ENCODE results near the gene SLC41A3.
"Not testable (repeated sequence)": the region's sequence is repeated elsewhere in the genome, so short reads cannot be mapped to it uniquely, and the experiment has no call there.

SLC41A3 gene

DNA sequence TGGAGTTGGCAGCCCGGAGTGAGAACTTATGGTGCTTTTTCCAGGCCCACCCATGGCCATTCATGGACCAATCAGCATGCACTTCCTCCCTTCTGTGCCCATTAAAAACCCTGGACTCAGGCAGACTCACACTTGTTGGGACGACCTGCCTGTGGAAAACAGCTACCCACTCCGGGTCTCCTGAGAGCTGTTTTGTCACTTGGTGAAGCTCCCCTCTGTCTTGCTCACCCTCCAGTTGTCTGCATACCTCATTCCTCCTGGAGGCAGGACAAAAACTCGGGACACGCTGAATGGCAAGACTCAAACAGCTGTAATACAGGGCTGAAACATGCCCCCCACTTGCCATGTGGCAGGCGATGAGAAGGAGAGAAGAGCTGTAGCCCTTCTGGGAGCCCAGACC, 79.7 kb downstream of the SLC41A3 start:
- Histone ChIP-seq H3K27ac (ENCODE audit: low read length) (no peak overlapping the region), H3K9me3 (ENCODE audit: control insufficient read depth, insufficient read depth, low read length) (no peaks in the 10 kb centered on the region), H3K27me3 (ENCODE audit: control insufficient read depth, insufficient read depth, low read length) (no peaks in the 10 kb centered on the region), H3K36me3 (ENCODE audit: control insufficient read depth, insufficient read depth, low read length) (peaks cover 3% of the 10 kb centered on the region; the same call in 1 of the 2 replicates), H3K4me1 (ENCODE audit: control insufficient read depth, insufficient read depth, low read length) (no peaks in the 10 kb centered on the region), H3K4me3 (ENCODE audit: low read length) (no peak overlapping the region)
- no CpG with 5 or more reads among the region's 6 CpGs for WGBS (ENCODE audit: insufficient coverage, insufficient read length)
- DNase-seq (ENCODE audit: low read depth, low spot score) = no peak

DNA sequence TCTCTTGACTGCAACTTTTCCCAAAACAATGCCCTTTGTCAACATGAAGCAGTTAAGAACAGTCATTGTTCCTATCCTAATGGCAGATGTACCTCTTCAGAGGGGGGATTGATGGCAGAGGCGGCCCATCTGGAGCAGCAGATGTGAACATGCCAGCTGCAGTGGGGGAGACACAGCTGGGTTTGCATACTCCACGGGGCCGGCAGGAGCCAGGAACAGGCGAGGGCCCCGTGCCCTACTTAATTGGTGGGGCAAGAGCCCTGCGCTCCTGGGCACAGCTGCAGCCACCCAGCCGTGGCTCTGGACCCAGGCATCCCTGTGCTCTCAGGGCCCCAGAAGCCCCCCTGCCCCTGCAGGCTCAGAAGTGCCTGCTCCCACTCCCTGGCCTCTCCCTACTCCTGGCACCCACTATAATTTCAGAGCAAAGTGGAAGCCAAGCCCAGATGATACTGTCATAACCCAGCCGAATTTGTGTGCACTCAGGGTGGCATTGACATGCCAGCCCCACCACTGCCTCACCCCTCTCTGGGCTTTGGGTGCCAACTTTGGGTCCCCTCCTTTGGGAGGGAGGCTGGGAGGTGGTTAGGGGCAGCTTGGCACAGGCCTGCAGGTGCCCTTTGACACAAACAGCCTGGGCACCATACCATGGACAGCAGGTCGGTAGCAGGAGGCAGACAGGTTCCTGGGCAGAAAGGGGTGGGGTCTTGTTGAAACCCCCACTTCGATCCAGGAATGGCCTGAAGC, 80.3 kb downstream of the SLC41A3 start:
- no peak overlapping the region for H3K27ac ChIP-seq (ENCODE audit: low read length)
- H3K4me1 ChIP-seq (ENCODE audit: control insufficient read depth, insufficient read depth, low read length) = no peaks in the 10 kb centered on the region
- H3K36me3 ChIP-seq (ENCODE audit: control insufficient read depth, insufficient read depth, low read length) = peaks cover 3% of the 10 kb centered on the region; the same call in 1 of the 2 replicates
- WGBS (ENCODE audit: insufficient coverage, insufficient read length) = no CpG with 5 or more reads among the region's 10 CpGs
- no peak overlapping the region for H3K4me3 ChIP-seq (ENCODE audit: low read length)
- H3K27me3 ChIP-seq (ENCODE audit: control insufficient read depth, insufficient read depth, low read length) = no peaks in the 10 kb centered on the region
- no peaks in the 10 kb centered on the region for H3K9me3 ChIP-seq (ENCODE audit: control insufficient read depth, insufficient read depth, low read length)
- no peak for DNase-seq (ENCODE audit: low read depth, low spot score)

DNA sequence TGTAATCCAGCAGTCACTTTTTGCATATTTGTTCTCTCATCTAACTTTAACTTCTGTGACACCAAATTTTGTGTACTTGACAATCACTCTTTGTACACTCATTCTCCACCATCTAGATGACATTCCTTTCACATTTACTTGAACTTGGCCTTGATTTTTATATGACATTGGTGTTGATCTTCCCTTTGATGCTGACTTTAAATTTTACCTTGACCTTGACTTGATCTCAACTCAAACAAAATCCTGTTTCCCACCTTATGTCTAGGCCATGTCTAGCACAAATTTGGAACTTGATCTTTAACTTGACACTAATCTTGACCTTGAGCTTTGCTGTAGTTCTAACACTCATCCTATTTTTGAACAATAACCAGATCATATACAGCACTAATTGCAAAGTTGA, 81.7 kb downstream of the SLC41A3 start:
- Histone ChIP-seq H3K4me3 (ENCODE audit: low read length) (no peak overlapping the region), H3K36me3 (ENCODE audit: control insufficient read depth, insufficient read depth, low read length) (no peaks in the 10 kb centered on the region; the same call in 1 of the 2 replicates), H3K27me3 (ENCODE audit: control insufficient read depth, insufficient read depth, low read length) (no peaks in the 10 kb centered on the region), H3K27ac (ENCODE audit: low read length) (no peak overlapping the region), H3K9me3 (ENCODE audit: control insufficient read depth, insufficient read depth, low read length) (no peaks in the 10 kb centered on the region), H3K4me1 (ENCODE audit: control insufficient read depth, insufficient read depth, low read length) (no peaks in the 10 kb centered on the region)
- DNase-seq (ENCODE audit: low read depth, low spot score) = no peak

DNA sequence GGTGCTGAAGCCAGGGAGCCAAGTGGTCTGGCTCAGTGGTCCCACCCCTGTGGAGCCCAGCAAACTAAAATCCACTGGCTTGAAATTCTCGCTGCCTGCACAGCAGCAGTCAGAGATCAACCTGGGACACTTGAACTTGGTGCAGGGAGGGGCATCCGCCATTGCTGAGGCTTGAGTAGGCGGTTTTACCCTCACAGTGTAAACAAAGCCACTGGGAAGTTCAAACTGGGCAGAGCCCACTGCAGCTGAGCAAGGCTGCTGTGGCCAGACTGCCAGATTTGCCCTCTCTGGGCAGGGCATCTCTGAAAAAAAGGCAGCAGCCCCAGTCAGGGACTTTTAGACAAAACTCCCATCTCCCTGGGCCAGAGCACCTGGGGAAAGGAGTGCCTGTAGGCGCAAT, 87.2 kb downstream of the SLC41A3 start:
- H3K27me3 ChIP-seq (ENCODE audit: control insufficient read depth, insufficient read depth, low read length); H3K4me3 ChIP-seq (ENCODE audit: low read length); H3K27ac ChIP-seq (ENCODE audit: low read length); DNase-seq (ENCODE audit: low read depth, low spot score); H3K9me3 ChIP-seq (ENCODE audit: control insufficient read depth, insufficient read depth, low read length); H3K4me1 ChIP-seq (ENCODE audit: control insufficient read depth, insufficient read depth, low read length); H3K36me3 ChIP-seq (ENCODE audit: control insufficient read depth, insufficient read depth, low read length): not testable (repeated sequence)
- no CpG with 5 or more reads among the region's 4 CpGs for WGBS (ENCODE audit: insufficient coverage, insufficient read length)

DNA sequence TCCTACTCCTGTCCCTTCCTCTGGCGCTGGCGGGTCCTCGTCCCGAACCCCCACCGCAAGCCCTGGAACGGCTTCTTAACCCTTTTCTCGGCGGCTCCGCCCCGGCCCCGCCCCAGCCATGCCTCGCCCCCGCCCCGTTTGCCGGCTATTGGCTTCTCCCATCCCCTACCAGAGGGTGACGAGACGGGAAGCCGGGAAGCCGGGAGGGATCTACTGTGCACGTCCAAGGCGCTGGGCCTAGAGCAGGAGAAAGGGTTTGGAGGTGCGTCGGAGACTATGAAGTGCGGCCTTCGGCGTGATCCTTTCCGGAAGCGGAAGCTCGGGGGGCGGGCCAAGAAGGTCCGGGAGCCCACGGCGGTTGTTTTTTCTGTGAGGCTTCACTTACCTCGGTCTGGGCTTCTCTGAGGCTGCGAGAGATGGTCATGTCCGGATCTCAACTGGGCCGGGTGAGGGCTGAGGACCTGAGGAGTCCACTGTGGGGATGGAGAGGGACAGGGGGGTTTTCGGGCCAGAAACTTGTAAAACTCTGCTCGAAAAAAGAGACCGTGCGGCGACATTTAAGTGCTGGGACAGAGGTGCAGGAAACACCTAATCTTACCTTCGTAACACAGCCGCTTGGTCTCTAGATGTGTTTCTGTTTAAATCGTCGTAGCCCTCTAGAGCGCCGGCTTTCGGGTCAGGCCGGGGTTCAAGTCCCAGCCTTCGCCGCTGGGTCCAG, 93.5 kb downstream of the SLC41A3 start:
- DNase-seq (ENCODE audit: low read depth, low spot score) = peak; percentile 60

DNA sequence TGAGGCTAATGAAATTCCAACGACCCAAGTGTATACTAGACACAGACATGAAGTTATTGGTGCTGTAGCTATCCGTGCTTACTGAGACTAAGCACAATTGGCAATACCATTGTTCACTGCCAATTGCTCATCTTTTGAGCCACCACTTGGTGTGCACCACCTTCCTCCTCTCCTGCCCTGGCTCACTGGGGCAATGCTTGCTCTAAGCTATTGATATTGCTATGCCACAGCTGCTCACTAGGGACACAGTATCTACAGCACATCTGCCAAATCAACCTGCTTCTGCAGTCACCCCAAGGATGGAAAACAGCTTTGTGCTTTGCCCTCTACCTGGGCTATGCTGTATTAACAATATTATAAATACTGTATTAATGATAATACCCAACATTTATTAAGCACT, 99.0 kb downstream of the SLC41A3 start:
- not testable (repeated sequence) for H3K27me3 ChIP-seq (ENCODE audit: control insufficient read depth, insufficient read depth, low read length); H3K4me1 ChIP-seq (ENCODE audit: control insufficient read depth, insufficient read depth, low read length); H3K27ac ChIP-seq (ENCODE audit: low read length); H3K4me3 ChIP-seq (ENCODE audit: low read length); H3K36me3 ChIP-seq (ENCODE audit: control insufficient read depth, insufficient read depth, low read length); H3K9me3 ChIP-seq (ENCODE audit: control insufficient read depth, insufficient read depth, low read length); DNase-seq (ENCODE audit: low read depth, low spot score)
- WGBS (ENCODE audit: insufficient coverage, insufficient read length) = no CpG with 5 or more reads among the region's 2 CpGs

More for the DNA sequence above, 93.5 kb downstream of the SLC41A3 start:
- no peaks in the 10 kb centered on the region for H3K9me3 ChIP-seq (ENCODE audit: control insufficient read depth, insufficient read depth, low read length)
- peaks cover 2% of the 10 kb centered on the region for H3K4me1 ChIP-seq (ENCODE audit: control insufficient read depth, insufficient read depth, low read length)
- H3K27ac ChIP-seq (ENCODE audit: low read length) = no peak overlapping the region
- peak overlapping the region; percentile 54; the same call in 1 of the 2 replicates for H3K4me3 ChIP-seq (ENCODE audit: low read length)
- no peaks in the 10 kb centered on the region for H3K36me3 ChIP-seq (ENCODE audit: control insufficient read depth, insufficient read depth, low read length)
- no CpG with 5 or more reads among the region's 52 CpGs for WGBS (ENCODE audit: insufficient coverage, insufficient read length)
- H3K27me3 ChIP-seq (ENCODE audit: control insufficient read depth, insufficient read depth, low read length) = no peaks in the 10 kb centered on the region

DNA sequence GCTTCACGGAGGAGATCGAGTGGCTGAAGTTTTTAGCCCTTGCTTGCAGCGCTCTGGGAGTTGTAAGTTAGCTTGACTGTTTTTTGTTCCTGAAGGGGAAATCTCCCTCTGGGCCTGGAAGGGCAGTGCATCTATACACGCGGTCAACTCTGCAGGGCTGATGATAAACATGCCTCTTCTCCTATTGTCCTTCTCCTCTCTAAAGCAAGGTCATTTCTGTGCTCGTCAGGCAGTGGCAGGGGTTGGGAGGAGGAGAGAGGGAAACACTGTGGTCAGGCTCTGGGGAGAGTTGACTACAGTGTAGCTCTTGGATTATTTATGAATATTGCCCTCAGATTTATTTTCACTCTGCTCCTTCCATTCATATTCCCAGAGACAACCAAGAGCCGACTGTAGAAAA, 106.8 kb downstream of the SLC41A3 start:
- H3K36me3 ChIP-seq (ENCODE audit: control insufficient read depth, insufficient read depth, low read length); DNase-seq (ENCODE audit: low read depth, low spot score); H3K9me3 ChIP-seq (ENCODE audit: control insufficient read depth, insufficient read depth, low read length); H3K27ac ChIP-seq (ENCODE audit: low read length); H3K4me1 ChIP-seq (ENCODE audit: control insufficient read depth, insufficient read depth, low read length); H3K4me3 ChIP-seq (ENCODE audit: low read length); H3K27me3 ChIP-seq (ENCODE audit: control insufficient read depth, insufficient read depth, low read length): not testable (repeated sequence)
- no CpG with 5 or more reads among the region's 7 CpGs for WGBS (ENCODE audit: insufficient coverage, insufficient read length)

DNA sequence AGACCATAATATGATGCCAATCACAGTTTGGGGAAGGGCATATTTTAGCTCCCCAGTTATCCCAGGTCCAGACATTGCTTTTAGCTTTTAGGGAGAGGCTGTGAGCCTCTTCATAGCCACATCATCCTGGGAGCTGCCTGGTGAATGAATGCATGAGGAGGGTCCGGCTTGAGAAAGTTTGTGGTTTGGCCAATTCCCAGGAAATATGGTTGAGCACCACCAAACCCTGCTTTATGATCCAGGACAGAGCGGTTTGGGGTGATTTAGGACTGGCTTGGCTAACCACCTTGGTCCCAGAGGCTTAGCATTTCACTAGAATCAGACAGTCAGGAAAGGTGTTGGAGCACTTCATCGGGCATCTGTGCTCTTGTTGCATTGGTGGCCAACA, 107.9 kb downstream of the SLC41A3 start:
- no CpG with 5 or more reads among the region's 3 CpGs for WGBS (ENCODE audit: insufficient coverage, insufficient read length)
- H3K9me3 ChIP-seq (ENCODE audit: control insufficient read depth, insufficient read depth, low read length); H3K4me3 ChIP-seq (ENCODE audit: low read length); H3K27ac ChIP-seq (ENCODE audit: low read length); DNase-seq (ENCODE audit: low read depth, low spot score); H3K36me3 ChIP-seq (ENCODE audit: control insufficient read depth, insufficient read depth, low read length); H3K4me1 ChIP-seq (ENCODE audit: control insufficient read depth, insufficient read depth, low read length); H3K27me3 ChIP-seq (ENCODE audit: control insufficient read depth, insufficient read depth, low read length): not testable (repeated sequence)

DNA sequence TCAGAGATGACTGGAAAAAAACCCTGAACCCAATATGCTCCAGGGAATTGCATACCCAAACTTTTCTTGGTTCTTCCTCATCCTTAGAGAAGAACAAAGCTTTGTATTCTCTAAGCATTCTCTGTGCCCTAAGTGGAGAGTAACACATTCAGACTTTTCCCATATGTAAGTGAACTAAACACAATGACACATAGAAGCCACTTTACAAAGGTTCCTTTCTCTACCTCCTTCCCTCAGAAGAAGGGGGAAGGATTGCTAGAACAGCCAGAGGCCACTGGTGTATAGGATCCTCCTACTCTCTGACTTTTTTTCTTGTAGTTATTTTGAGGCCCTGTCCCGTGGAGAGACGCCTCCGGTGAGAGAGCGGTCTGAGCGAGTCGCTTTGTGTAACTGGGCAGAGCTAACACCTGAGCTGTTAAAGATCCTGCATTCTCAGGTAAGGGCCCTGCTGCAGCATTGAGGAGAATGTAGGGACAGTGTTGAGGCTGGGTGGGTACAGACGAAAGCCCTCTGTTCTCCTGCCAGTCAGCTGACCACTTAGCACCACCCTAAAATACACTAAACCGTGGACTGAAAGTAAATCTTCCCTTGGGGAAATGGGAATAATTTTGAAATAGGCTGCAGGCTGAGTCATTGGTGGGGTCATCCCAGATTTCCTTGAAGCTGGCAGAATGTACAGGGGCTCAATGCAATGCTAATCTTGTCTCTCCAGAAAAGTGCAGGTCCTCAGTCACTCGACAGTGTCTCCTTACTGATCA, 108.5 kb downstream of the SLC41A3 start:
- not testable (repeated sequence) for H3K9me3 ChIP-seq (ENCODE audit: control insufficient read depth, insufficient read depth, low read length); H3K36me3 ChIP-seq (ENCODE audit: control insufficient read depth, insufficient read depth, low read length); H3K4me3 ChIP-seq (ENCODE audit: low read length); H3K4me1 ChIP-seq (ENCODE audit: control insufficient read depth, insufficient read depth, low read length); DNase-seq (ENCODE audit: low read depth, low spot score); H3K27ac ChIP-seq (ENCODE audit: low read length); H3K27me3 ChIP-seq (ENCODE audit: control insufficient read depth, insufficient read depth, low read length)
- no CpG with 5 or more reads among the region's 9 CpGs for WGBS (ENCODE audit: insufficient coverage, insufficient read length)

DNA sequence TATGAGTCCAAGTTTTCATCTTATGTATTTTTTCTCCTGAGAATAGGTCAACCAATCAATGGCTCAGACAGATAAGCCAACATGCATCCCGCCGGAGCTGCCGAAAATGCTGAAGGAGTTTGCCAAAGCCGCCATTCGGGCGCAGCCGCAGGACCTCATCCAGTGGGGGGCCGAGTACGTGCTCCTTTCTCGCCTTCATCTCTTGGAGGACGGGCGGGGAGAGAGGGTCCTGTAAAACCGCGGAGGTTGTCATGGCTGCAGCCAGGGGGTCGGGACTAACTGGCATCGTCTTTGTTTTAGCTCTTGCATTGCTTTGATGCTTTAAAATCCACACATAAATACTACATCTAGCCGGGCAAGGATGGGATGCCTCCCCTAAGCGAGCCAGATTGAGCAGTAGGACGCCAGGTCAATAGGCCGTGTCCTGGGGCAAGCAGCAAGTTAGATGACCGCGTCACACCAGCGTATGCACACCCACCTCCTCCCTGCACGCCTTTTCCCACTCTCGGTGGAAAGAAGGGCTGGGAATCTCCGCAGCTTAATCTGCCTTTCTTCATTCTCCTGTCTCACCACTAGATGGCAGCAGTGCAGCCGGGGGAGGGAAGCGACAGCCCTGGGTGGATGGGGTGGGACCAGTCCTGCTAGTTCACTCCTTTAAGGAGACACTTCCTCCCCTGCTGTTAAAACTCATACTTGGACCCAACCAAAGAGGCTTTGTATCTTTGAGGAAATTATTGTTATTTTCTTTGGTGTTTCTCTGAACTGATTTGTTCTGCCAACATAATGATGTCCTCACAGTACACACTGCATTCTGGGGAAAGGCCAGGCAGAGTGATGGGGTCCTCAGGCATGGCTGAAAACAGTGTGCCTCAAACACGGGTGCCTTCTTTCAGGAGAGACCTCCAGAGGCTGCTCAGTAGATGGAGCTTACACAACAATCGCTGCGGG, 111.7 kb downstream of the SLC41A3 start:
- not testable (repeated sequence) for H3K27me3 ChIP-seq (ENCODE audit: control insufficient read depth, insufficient read depth, low read length); H3K9me3 ChIP-seq (ENCODE audit: control insufficient read depth, insufficient read depth, low read length); H3K36me3 ChIP-seq (ENCODE audit: control insufficient read depth, insufficient read depth, low read length); DNase-seq (ENCODE audit: low read depth, low spot score); H3K27ac ChIP-seq (ENCODE audit: low read length); H3K4me1 ChIP-seq (ENCODE audit: control insufficient read depth, insufficient read depth, low read length)
- WGBS (ENCODE audit: insufficient coverage, insufficient read length) = no CpG with 5 or more reads among the region's 31 CpGs
- peak overlapping the region; percentile 8; the same call in 1 of the 2 replicates for H3K4me3 ChIP-seq (ENCODE audit: low read length)
